K562 (cell line): ENCODE measurements around the gene CDCA4.

Source experiments
- DNMT1 ChIP-seq: fragments of 450-650 bp; IDR thresholded peaks from 2 replicates; pipeline ENCODE4 v1.6.1; 2016; ENCODE audit warnings: antibody characterized with exemption, mild to moderate bottlenecking
- ESRRA ChIP-seq: fragments of 450-650 bp; IDR thresholded peaks from 2 replicates; pipeline ENCODE4 v1.6.1; 2014; ENCODE audit warnings: low read depth, mild to moderate bottlenecking, moderate library complexity, borderline replicate concordance
- FOXM1 ChIP-seq, 2 experiments: fragments of 450-650 bp in 1 of 2; sonication (generic) in 1 of 2; formaldehyde crosslinking in 1 of 2; IDR thresholded peaks; 2 replicates each; pipeline versions ENCODE4 v1.6.1 to v1.9.0; 2017 to 2022; ENCODE audit warnings: low read depth in 2 of 2, mild to moderate bottlenecking in 2 of 2, missing genetic modification reagents in 1 of 2, moderate library complexity in 1 of 2
- MAFK ChIP-seq: IDR thresholded peaks from 2 replicates; pipeline ENCODE4 v1.6.1; 2011; ENCODE audit warnings: low read length, improper control_type of control experiment
- NRF1 ChIP-seq, 2 experiments: fragments of 450-650 bp; IDR thresholded peaks in 1 of 2; conservative IDR thresholded peaks in 1 of 2; 2 replicates each; pipeline ENCODE4 v1.6.1; 2014; ENCODE audit warnings: mild to moderate bottlenecking in 2 of 2
- POLR2A ChIP-seq: fragments of 450-650 bp; conservative IDR thresholded peaks from 2 replicates; pipeline ENCODE4 v1.6.1; 2016
- POLR2AphosphoS5 ChIP-seq: IDR thresholded peaks from 2 replicates; pipeline ENCODE4 v1.6.1; 2011; ENCODE audit warnings: mild to moderate bottlenecking, low read depth, low read length, moderate library complexity; ENCODE audit not compliant: control insufficient read depth, insufficient read depth
- TEAD4 ChIP-seq, 2 experiments: sonication (generic) in 1 of 2; formaldehyde crosslinking in 1 of 2; IDR thresholded peaks; 2 replicates each; pipeline versions ENCODE4 v1.6.1 to v1.8.0; 2012 to 2022; ENCODE audit warnings: borderline replicate concordance in 1 of 2, inconsistent platforms in 1 of 2, low read length in 1 of 2, mild to moderate bottlenecking in 1 of 2, missing genetic modification reagents in 1 of 2
- ZSCAN29 ChIP-seq: fragments of 450-650 bp; IDR thresholded peaks from 2 replicates; pipeline ENCODE4 v1.6.1; 2017
- TF ChIP-seq, protein P1 (sequence below), 3 experiments: IDR thresholded peaks in 2 of 3; conservative IDR thresholded peaks in 1 of 3; 2 replicates each; pipeline ENCODE4 v1.5.1; 2011 to 2012; ENCODE audit warnings: low read length in 3 of 3, mild to moderate bottlenecking in 3 of 3, control low read depth in 2 of 3, improper control_type of control experiment in 1 of 3, inconsistent platforms in 1 of 3, low read depth in 1 of 3, mixed read lengths in 1 of 3, moderate library complexity in 1 of 3; ENCODE audit not compliant: insufficient read depth in 2 of 3
- TF ChIP-seq, protein P2 (sequence below): fragments of 250-450 bp; sonication (Bioruptor Pico); IDR thresholded peaks from 2 replicates; pipeline ENCODE4 v1.5.0; 2021; ENCODE audit warnings: mild to moderate bottlenecking, borderline replicate concordance

DNA sequence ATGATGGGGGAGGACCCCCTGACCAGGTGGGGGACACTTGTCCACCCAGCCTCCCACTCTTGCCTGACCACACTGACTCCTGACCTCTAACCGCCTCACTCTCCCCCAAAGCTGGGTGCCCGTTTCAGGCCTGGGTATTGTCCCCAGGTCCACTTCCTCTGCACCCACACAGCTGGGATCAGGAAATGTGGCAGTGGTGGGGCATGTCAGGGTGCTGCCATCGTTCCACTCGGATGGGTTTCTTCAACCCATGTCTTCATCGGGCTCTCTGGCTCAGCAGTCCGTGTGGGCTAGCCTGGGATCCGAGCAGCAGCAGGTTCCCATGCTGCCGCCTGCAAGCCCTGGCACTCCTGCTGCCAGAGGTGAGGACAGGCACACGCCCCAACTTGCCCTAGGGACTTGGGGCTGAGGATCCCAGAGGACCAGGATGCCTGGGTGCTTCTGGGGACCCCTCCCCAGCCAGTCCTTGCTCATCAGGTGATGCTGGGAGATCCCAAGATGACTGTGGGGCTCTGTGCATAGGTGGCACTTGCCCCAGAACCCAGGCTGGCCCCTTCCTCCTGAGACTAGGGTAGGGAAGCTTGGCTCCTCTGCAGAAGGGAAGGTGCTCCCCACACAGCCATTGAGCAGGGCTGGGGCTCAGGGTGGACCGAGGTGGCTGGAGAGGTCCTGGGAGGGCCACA lies 38.2 kb downstream of the CDCA4 start:
- no peak for TF ChIP-seq MAFK
- no peak for TF ChIP-seq NRF1 (conservative IDR thresholded peaks at IDR 0.05 in 1 of 2, IDR thresholded peaks at IDR 0.05 in 1 of 2)
- TF ChIP-seq, protein P1, sequence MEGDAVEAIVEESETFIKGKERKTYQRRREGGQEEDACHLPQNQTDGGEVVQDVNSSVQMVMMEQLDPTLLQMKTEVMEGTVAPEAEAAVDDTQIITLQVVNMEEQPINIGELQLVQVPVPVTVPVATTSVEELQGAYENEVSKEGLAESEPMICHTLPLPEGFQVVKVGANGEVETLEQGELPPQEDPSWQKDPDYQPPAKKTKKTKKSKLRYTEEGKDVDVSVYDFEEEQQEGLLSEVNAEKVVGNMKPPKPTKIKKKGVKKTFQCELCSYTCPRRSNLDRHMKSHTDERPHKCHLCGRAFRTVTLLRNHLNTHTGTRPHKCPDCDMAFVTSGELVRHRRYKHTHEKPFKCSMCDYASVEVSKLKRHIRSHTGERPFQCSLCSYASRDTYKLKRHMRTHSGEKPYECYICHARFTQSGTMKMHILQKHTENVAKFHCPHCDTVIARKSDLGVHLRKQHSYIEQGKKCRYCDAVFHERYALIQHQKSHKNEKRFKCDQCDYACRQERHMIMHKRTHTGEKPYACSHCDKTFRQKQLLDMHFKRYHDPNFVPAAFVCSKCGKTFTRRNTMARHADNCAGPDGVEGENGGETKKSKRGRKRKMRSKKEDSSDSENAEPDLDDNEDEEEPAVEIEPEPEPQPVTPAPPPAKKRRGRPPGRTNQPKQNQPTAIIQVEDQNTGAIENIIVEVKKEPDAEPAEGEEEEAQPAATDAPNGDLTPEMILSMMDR (IDR thresholded peaks at IDR 0.05 in 2 of 3, conservative IDR thresholded peaks at IDR 0.05 in 1 of 3; ENCODE audit: insufficient read depth in 2 of 3, low read depth in 1 of 3, low read length in 3 of 3) = no peak
- no peak for TF ChIP-seq POLR2AphosphoS5
- TF ChIP-seq ZSCAN29 = no peak
- TF ChIP-seq POLR2A = no peak
- TF ChIP-seq TEAD4 (IDR thresholded peaks at IDR 0.05; ENCODE audit: low read length) = no peak
- TF ChIP-seq TEAD4 (CRISPR knock-in tag; IDR thresholded peaks at IDR 0.05; ENCODE audit: borderline replicate concordance) = no peak
- no peak for TF ChIP-seq ESRRA
- no peak for TF ChIP-seq DNMT1
- TF ChIP-seq, protein P2, sequence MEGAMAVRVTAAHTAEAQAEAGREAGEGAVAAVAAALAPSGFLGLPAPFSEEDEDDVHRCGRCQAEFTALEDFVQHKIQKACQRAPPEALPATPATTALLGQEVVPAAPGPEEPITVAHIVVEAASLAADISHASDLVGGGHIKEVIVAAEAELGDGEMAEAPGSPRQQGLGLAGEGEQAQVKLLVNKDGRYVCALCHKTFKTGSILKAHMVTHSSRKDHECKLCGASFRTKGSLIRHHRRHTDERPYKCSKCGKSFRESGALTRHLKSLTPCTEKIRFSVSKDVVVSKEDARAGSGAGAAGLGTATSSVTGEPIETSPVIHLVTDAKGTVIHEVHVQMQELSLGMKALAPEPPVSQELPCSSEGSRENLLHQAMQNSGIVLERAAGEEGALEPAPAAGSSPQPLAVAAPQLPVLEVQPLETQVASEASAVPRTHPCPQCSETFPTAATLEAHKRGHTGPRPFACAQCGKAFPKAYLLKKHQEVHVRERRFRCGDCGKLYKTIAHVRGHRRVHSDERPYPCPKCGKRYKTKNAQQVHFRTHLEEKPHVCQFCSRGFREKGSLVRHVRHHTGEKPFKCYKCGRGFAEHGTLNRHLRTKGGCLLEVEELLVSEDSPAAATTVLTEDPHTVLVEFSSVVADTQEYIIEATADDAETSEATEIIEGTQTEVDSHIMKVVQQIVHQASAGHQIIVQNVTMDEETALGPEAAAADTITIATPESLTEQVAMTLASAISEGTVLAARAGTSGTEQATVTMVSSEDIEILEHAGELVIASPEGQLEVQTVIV = no peak
- TF ChIP-seq FOXM1 (IDR thresholded peaks at IDR 0.05; ENCODE audit: low read depth) = no peak
- no peak for TF ChIP-seq FOXM1 (CRISPR knock-in tag; IDR thresholded peaks at IDR 0.05; ENCODE audit: low read depth)
